GM06990 (cell line): ENCODE data around the gene MYO18A.

Experiments used
- DNase-seq: peaks from one replicate; pipeline ENCODE4 v3.0.0-alpha.2; 2011; ENCODE audit not compliant: insufficient read length; ENCODE audit errors: extremely low read depth
- H3K27me3 ChIP-seq: replicated peaks from 2 replicates; pipeline ENCODE4 v1.6.0; 2011; ENCODE audit warnings: low read length; ENCODE audit not compliant: control insufficient read depth, insufficient read depth
- H3K36me3 ChIP-seq: 2 replicates; pipeline ENCODE4 v1.5.1; 2011; ENCODE audit warnings: low read length; ENCODE audit not compliant: control insufficient read depth, insufficient read depth
- H3K4me3 ChIP-seq: replicated peaks from 2 replicates; pipeline ENCODE4 v1.5.1; 2011; ENCODE audit warnings: low read depth, mild to moderate bottlenecking, control low read depth, low read length
- CTCF ChIP-seq: IDR thresholded peaks from 2 replicates; pipeline ENCODE4 v1.5.1; 2011; ENCODE audit warnings: low read length, control low read depth, mild to moderate bottlenecking, inconsistent platforms; ENCODE audit not compliant: insufficient read depth, poor library complexity, severe bottlenecking

MYO18A gene

GRCh38 chr17:29042679-29043538, 137.3 kb downstream of the MYO18A start, which contains the start of gene PIPOX:
TSS of gene PIPOX (plus strand) at chr17:29043141. CDS start at chr17:29043226, 85 bp downstream.
- Histone ChIP-seq H3K27me3 (no peaks in the 10 kb centered on the region; the same call in 1 of the 2 replicates), H3K36me3 (no peaks in the 10 kb centered on the region), H3K4me3 (no peak within 1 kb of the TSS)
- TF ChIP-seq CTCF: no peak
- no peak for DNase-seq

- TF ChIP-seq CTCF: no peak
- DNase-seq: no peak
- Histone ChIP-seq H3K27me3 (no peaks in the 10 kb centered on the region; the same call in 1 of the 2 replicates), H3K4me3 (no peak overlapping the region), H3K36me3 (no peaks in the 10 kb centered on the region)
These were observed 138.0 kb downstream of the MYO18A start for GRCh38 chr17:29042026-29042678.

GRCh38 chr17:29041571-29041970, 138.6 kb downstream of the MYO18A start:
- no peak overlapping the region for H3K4me3 ChIP-seq
- no peaks in the 10 kb centered on the region; the same call in 1 of the 2 replicates for H3K27me3 ChIP-seq
- no peaks in the 10 kb centered on the region for H3K36me3 ChIP-seq
- DNase-seq: no peak
- TF ChIP-seq CTCF: no peak

GRCh38 chr17:29041091-29041490, 139.1 kb downstream of the MYO18A start:
- H3K4me3 ChIP-seq: no peak overlapping the region
- no peak for TF ChIP-seq CTCF

GRCh38 chr17:29039764-29040598, 140.2 kb downstream of the MYO18A start:
- Histone ChIP-seq H3K36me3 (no peaks in the 10 kb centered on the region), H3K4me3 (no peak overlapping the region), H3K27me3 (no peaks in the 10 kb centered on the region; the same call in 1 of the 2 replicates)
- TF ChIP-seq CTCF: no peak
- DNase-seq: no peak

More at GRCh38 chr17:29041091-29041490, 139.1 kb downstream of the MYO18A start:
- DNase-seq: no peak
- Histone ChIP-seq H3K27me3 (no peaks in the 10 kb centered on the region; the same call in none of the 2 replicates), H3K36me3 (no peaks in the 10 kb centered on the region)
